Aorta (tissue), 5 donors: Measurements from ENCODE around the gene YDJC. TPM values are rescaled to one million over a fixed set of nuclear protein-coding genes. Genes with fewer than 3 reads are reported as not detected.
"Not testable (repeated sequence)": the region's sequence is repeated elsewhere in the genome, so short reads cannot be mapped to it uniquely, and the experiment has no call there.

Experiments
- ATAC-seq: fragments of 200-7000 bp; cut with Tn5 transposase; one replicate; pipeline ENCODE4 v1.9.1; 2022; ENCODE audit warnings: moderate library complexity; ENCODE audit not compliant: low FRiP score
- DNase-seq, 2 donors: peaks; one replicate each; pipeline ENCODE4 v3.0.0-alpha.2; 2020
- H3K27ac ChIP-seq, 2 donors: one replicate each; pipeline ENCODE4 v1.5.1; 2013; ENCODE audit warnings: low read length in 2 of 2, mild to moderate bottlenecking in 2 of 2, moderate library complexity in 2 of 2, control low read depth in 1 of 2, inconsistent platforms in 1 of 2, low read depth in 1 of 2
- H3K27me3 ChIP-seq, 2 donors: one replicate each; pipeline ENCODE4 v1.6.1; 2013; ENCODE audit warnings: control low read depth in 1 of 2, low read length in 1 of 2, mild to moderate bottlenecking in 1 of 2, moderate library complexity in 1 of 2; ENCODE audit not compliant: insufficient read depth in 2 of 2, control insufficient read depth in 1 of 2
- H3K36me3 ChIP-seq, 2 donors: one replicate each; pipeline ENCODE4 v1.6.1; 2013; ENCODE audit warnings: control low read depth in 1 of 2, low read length in 1 of 2, mild to moderate bottlenecking in 1 of 2; ENCODE audit not compliant: insufficient read depth in 2 of 2, control insufficient read depth in 1 of 2
- H3K4me1 ChIP-seq, 2 donors: one replicate each; pipeline ENCODE4 v1.6.1; 2013; ENCODE audit warnings: low read length in 2 of 2, control low read depth in 1 of 2, mild to moderate bottlenecking in 1 of 2, moderate library complexity in 1 of 2; ENCODE audit not compliant: insufficient read depth in 2 of 2, control insufficient read depth in 1 of 2
- H3K4me3 ChIP-seq, 2 donors: one replicate each; pipeline ENCODE4 v1.5.1; 2013; ENCODE audit warnings: low read length in 2 of 2, control low read depth in 1 of 2, mild to moderate bottlenecking in 1 of 2
- H3K9me3 ChIP-seq: one replicate; pipeline ENCODE4 v1.6.1; 2013; ENCODE audit warnings: mild to moderate bottlenecking, low read length; ENCODE audit not compliant: control insufficient read depth
- WGBS, 2 donors: extraction: QIAGEN DNeasy Blood & Tissue Kit; methylation state at CpG; one replicate each; pipeline ENCODE4 v1.1.7; 2013; 5-methylcytosine and 5-hydroxymethylcytosine counted together
- intact Hi-C, 2 donors: fragments of 100-400 bp; cut with DNase I; formaldehyde crosslinking; loops; one replicate each; pipeline versions ENCODE4 v1.14.2 to v1.15.0; 2022
- polyA plus RNA-seq, 2 donors: library from polyadenylated mRNA; stranded (reverse); fragments of 200-250 nt; gene quantifications; one replicate each; pipeline ENCODE4 v1.2.3, GENCODE V29; 2013
- total RNA-seq, 2 donors: library from RNA; stranded (reverse); fragmentation: NEBNext Ultra II Directional; extraction: Animal tissue kit (Norgen Biotek cat#: 25700); gene quantifications; one replicate each; pipeline ENCODE4 v1.2.1, GENCODE V29; 2021
- donor health status: healthy with polysubstance abuse.
- donor health status: Bipolar disorder and iron deficiency.
- donor health status: DM: no; HTN: no; CAD: no.
- donor health status: DM: no; HTN: no; CAD: no.
- donor health status: DM: yes; HTN: yes; CAD: no.

The YDJC gene
- total and polyA plus RNA-seq, 4 donors = 9.0 to 12.0 (median 11.0) TPM

- intact Hi-C loops = no loop called here
- no peaks in the 10 kb centered on the region for H3K27me3 ChIP-seq
- no peak for ATAC-seq
Observed at GRCh38 chr22:21605887-21606564, 23.8 kb downstream of the YDJC start.

GRCh38 chr22:21603973-21604372 is 25.8 kb downstream of the YDJC start:
- ATAC-seq = no peak
- 87 to 88% methylated on average over 9 of the region's 9 CpGs for WGBS, 2 donors
- H3K36me3 ChIP-seq = no peaks in the 10 kb centered on the region

More at GRCh38 chr22:21605887-21606564, 23.8 kb downstream of the YDJC start:
- peaks cover 0 to under 1% of the 10 kb centered on the region in 2 donors for H3K36me3 ChIP-seq
- 96 to 97% methylated on average over 7 of the region's 7 CpGs for WGBS, 2 donors
- no peaks in the 10 kb centered on the region for H3K9me3 ChIP-seq
- no peak for DNase-seq
- no peak overlapping the region for H3K4me3 ChIP-seq
- no peak overlapping the region for H3K27ac ChIP-seq
- H3K4me1 ChIP-seq = no peaks in the 10 kb centered on the region

GRCh38 chr22:21602579-21602978 is 27.2 kb downstream of the YDJC start:
- no peaks in the 10 kb centered on the region for H3K27me3 ChIP-seq
- no peaks in the 10 kb centered on the region for H3K9me3 ChIP-seq
- no peak overlapping the region for H3K27ac ChIP-seq
- no peak for ATAC-seq
- DNase-seq = no peak
- H3K4me1 ChIP-seq = no peaks in the 10 kb centered on the region
- H3K36me3 ChIP-seq = no peaks in the 10 kb centered on the region
- WGBS, 2 donors = 86 to 92% methylated on average over 6 of the region's 6 CpGs
- no peak overlapping the region for H3K4me3 ChIP-seq
- intact Hi-C loops = no loop called here

More at GRCh38 chr22:21603973-21604372, 25.8 kb downstream of the YDJC start:
- H3K4me1 ChIP-seq = no peaks in the 10 kb centered on the region
- no peak overlapping the region for H3K27ac ChIP-seq
- DNase-seq = no peak
- intact Hi-C loops = no loop called here
- no peaks in the 10 kb centered on the region for H3K9me3 ChIP-seq
- no peak overlapping the region for H3K4me3 ChIP-seq
- no peaks in the 10 kb centered on the region for H3K27me3 ChIP-seq

- WGBS, 2 donors = 47 to 49% methylated on average over 6 of the region's 6 CpGs
Observed at GRCh38 chr22:21599053-21599893, 30.5 kb downstream of the YDJC start.

GRCh38 chr22:21598302-21598701 is 31.5 kb downstream of the YDJC start:
- Histone ChIP-seq H3K4me3 (no peak overlapping the region), H3K4me1 (no peaks in the 10 kb centered on the region), H3K36me3 (peaks cover 5 to 6% of the 10 kb centered on the region in 2 donors), H3K27me3 (no peaks in the 10 kb centered on the region), H3K9me3 (no peaks in the 10 kb centered on the region), H3K27ac (no peak overlapping the region)
- WGBS, 2 donors = 88 to 94% methylated on average over 3 of the region's 3 CpGs
- DNase-seq (no peak), ATAC-seq (no peak)
- intact Hi-C loops = loop anchor here in 1 of 2 donors (2.0 kb wide), 1 partner anchor 24 kb away; no protein-coding TSS in a partner anchor

More at GRCh38 chr22:21599053-21599893, 30.5 kb downstream of the YDJC start:
- intact Hi-C loops = loop anchor here in 1 of 2 donors (2.0 kb wide), 1 partner anchor 24 kb away; no protein-coding TSS in a partner anchor
- H3K36me3 ChIP-seq = peaks cover 2 to 5% of the 10 kb centered on the region in 2 donors
- DNase-seq = no peak
- no peak overlapping the region for H3K27ac ChIP-seq
- H3K27me3 ChIP-seq = no peaks in the 10 kb centered on the region
- H3K9me3 ChIP-seq = no peaks in the 10 kb centered on the region
- H3K4me1 ChIP-seq = no peaks in the 10 kb centered on the region
- ATAC-seq = no peak
- no peak overlapping the region for H3K4me3 ChIP-seq

- intact Hi-C loops, H3K9me3 ChIP-seq, H3K36me3 ChIP-seq, H3K27me3 ChIP-seq, ATAC-seq, H3K4me1 ChIP-seq, H3K4me3 ChIP-seq, H3K27ac ChIP-seq, DNase-seq: not testable (repeated sequence)
- 96% methylated on average over 13 of the region's 13 CpGs for WGBS, 2 donors
Observed at GRCh38 chr22:21596356-21597135, 33.3 kb downstream of the YDJC start.

- Histone ChIP-seq H3K9me3 (no peaks in the 10 kb centered on the region), H3K36me3 (peaks cover 5 to 9% of the 10 kb centered on the region in 2 donors), H3K4me1 (peaks cover 0 to 6% of the 10 kb centered on the region in 2 donors), H3K27me3 (no peaks in the 10 kb centered on the region), H3K4me3 (no peak overlapping the region), H3K27ac (no peak overlapping the region)
- intact Hi-C loops = no loop called here
- DNase-seq (no peak), ATAC-seq (no peak)
- 60 to 66% methylated on average over 5 of the region's 5 CpGs for WGBS, 2 donors
Observed at GRCh38 chr22:21594865-21595452, 34.9 kb downstream of the YDJC start.
